HepG2 (cell line): ENCODE results near the gene PXMP4. TPM values are rescaled to one million over a fixed set of nuclear protein-coding genes. Genes with fewer than 3 reads are reported as not detected.
A peak's percentile ranks its signal among the peaks of the same experiment; 100 is the strongest.

ENCODE experiments used
- ATF7-NPFF ChIP-seq: sonication (generic); formaldehyde crosslinking; IDR thresholded peaks from 2 replicates; pipeline ENCODE4 v1.8.1; 2023; ENCODE audit warnings: mild to moderate bottlenecking, low read depth, missing genetic modification reagents, moderate library complexity
- CREB1 ChIP-seq, 2 experiments: fragments of 450-650 bp in 1 of 2; IDR thresholded peaks; 2 replicates each; pipeline ENCODE4 v1.6.1; 2016 to 2017; ENCODE audit warnings: control low read depth in 1 of 2, mild to moderate bottlenecking in 1 of 2, missing compliant biosample characterization in 1 of 2, missing genetic modification characterization in 1 of 2
- FOXK2 ChIP-seq: fragments of 450-650 bp; IDR thresholded peaks from 2 replicates; pipeline ENCODE4 v1.6.1; 2016
- FOXP1 ChIP-seq, 2 experiments: fragments of 450-650 bp in 1 of 2; IDR thresholded peaks; 2 replicates each; pipeline ENCODE4 v1.6.1; 2017 to 2018; ENCODE audit warnings: antibody characterized with exemption in 1 of 2
- GZF1 ChIP-seq: sonication (generic); formaldehyde crosslinking; IDR thresholded peaks from 2 replicates; pipeline ENCODE4 v1.5.1; 2020; ENCODE audit warnings: mild to moderate bottlenecking, missing genetic modification reagents
- KDM6A ChIP-seq: IDR thresholded peaks from 2 replicates; pipeline ENCODE4 v1.6.1; 2016; ENCODE audit warnings: low read depth
- KMT2B ChIP-seq: IDR thresholded peaks from 2 replicates; pipeline ENCODE4 v1.6.1; 2016; ENCODE audit warnings: missing genetic modification reagents, missing compliant biosample characterization
- MAFF ChIP-seq: IDR thresholded peaks from 2 replicates; pipeline ENCODE4 v1.6.1; 2011; ENCODE audit warnings: low read depth, low read length, improper control_type of control experiment
- MIER2 ChIP-seq: IDR thresholded peaks from 2 replicates; pipeline ENCODE4 v1.6.1; 2016; ENCODE audit warnings: missing biosample characterization, missing genetic modification reagents
- MTF1 ChIP-seq: sonication (generic); formaldehyde crosslinking; IDR thresholded peaks from 2 replicates; pipeline ENCODE4 v1.5.0; 2020; ENCODE audit warnings: missing genetic modification reagents
- NBN ChIP-seq: fragments of 450-650 bp; conservative IDR thresholded peaks from 2 replicates; pipeline ENCODE4 v1.6.1; 2017
- PPARG ChIP-seq: conservative IDR thresholded peaks from 2 replicates; pipeline ENCODE4 v1.6.1; 2016; ENCODE audit warnings: missing biosample characterization, missing genetic modification reagents
- REXO4 ChIP-seq: sonication (generic); formaldehyde crosslinking; IDR thresholded peaks from 2 replicates; pipeline ENCODE4 v1.8.0; 2022; ENCODE audit warnings: missing genetic modification reagents, mild to moderate bottlenecking, borderline replicate concordance
- RORA ChIP-seq: sonication (generic); formaldehyde crosslinking; IDR thresholded peaks from 2 replicates; pipeline ENCODE4 v1.5.0; 2020; ENCODE audit warnings: mild to moderate bottlenecking, missing genetic modification reagents, moderate library complexity
- SNRNP70 ChIP-seq: fragments of 200-400 bp; formaldehyde crosslinking; IDR thresholded peaks from 2 replicates; pipeline ENCODE4 v1.6.1; 2017; ENCODE audit warnings: mild to moderate bottlenecking, low read depth, low read length, moderate library complexity
- SP140L ChIP-seq: sonication (generic); formaldehyde crosslinking; IDR thresholded peaks from 2 replicates; pipeline ENCODE4 v1.4.0; 2020; ENCODE audit warnings: missing genetic modification reagents, borderline replicate concordance
- TARDBP ChIP-seq: sonication (generic); formaldehyde crosslinking; IDR thresholded peaks from 2 replicates; pipeline ENCODE4 v1.8.0; 2022; ENCODE audit warnings: mild to moderate bottlenecking, missing genetic modification reagents
- U2AF1 ChIP-seq: fragments of 200-400 bp; formaldehyde crosslinking; optimal IDR thresholded peaks from 2 replicates; pipeline ENCODE3; 2017; ENCODE audit warnings: mild to moderate bottlenecking, low read depth, low read length
- ZHX2 ChIP-seq, 2 experiments: sonication (generic) in 1 of 2; formaldehyde crosslinking in 1 of 2; IDR thresholded peaks; 2 replicates each; pipeline versions ENCODE4 v1.6.1 to v1.9.0; 2014 to 2022; ENCODE audit warnings: antibody characterized with exemption in 1 of 2, borderline replicate concordance in 1 of 2, inconsistent platforms in 1 of 2, low read depth in 1 of 2, missing genetic modification reagents in 1 of 2
- ZMAT5 ChIP-seq: sonication (generic); formaldehyde crosslinking; IDR thresholded peaks from 2 replicates; pipeline ENCODE4 v1.5.0; 2020; ENCODE audit warnings: mild to moderate bottlenecking, low read depth, missing genetic modification reagents, borderline replicate concordance
- ZNF333 ChIP-seq: sonication (generic); formaldehyde crosslinking; IDR thresholded peaks from 2 replicates; pipeline ENCODE4 v1.4.0; 2020; ENCODE audit warnings: mild to moderate bottlenecking, missing genetic modification reagents, borderline replicate concordance
- ZNF431 ChIP-seq: sonication (generic); formaldehyde crosslinking; IDR thresholded peaks from 2 replicates; pipeline ENCODE4 v1.9.0; 2022; ENCODE audit warnings: missing genetic modification reagents, low read depth, mild to moderate bottlenecking, borderline replicate concordance
- ZNF598 ChIP-seq: sonication (generic); formaldehyde crosslinking; IDR thresholded peaks from 2 replicates; pipeline ENCODE4 v1.5.1; 2020; ENCODE audit warnings: mild to moderate bottlenecking, missing genetic modification reagents, borderline replicate concordance
- ZNF766 ChIP-seq: sonication (generic); formaldehyde crosslinking; IDR thresholded peaks from 2 replicates; pipeline ENCODE4 v1.5.0; 2020; ENCODE audit warnings: missing genetic modification reagents, borderline replicate concordance
- polyA plus RNA-seq, 8 experiments: library from polyadenylated mRNA; depleted of rRNA in 3 of 8; stranded (reverse) in 7 of 8; unstranded in 1 of 8; fragments of >200 nt; fragmentation: Illumina TruSeq in 4 of 8; extraction: Trizol in 4 of 8; gene quantifications; 2 replicates each; pipeline versions ENCODE4 v1.2.1 to v1.2.3, GENCODE V29; 2011 to 2016; ENCODE audit warnings: low read depth in 4 of 8, missing spikeins in 1 of 8, mixed read lengths in 1 of 8; ENCODE audit not compliant: insufficient read depth in 1 of 8
- total RNA-seq, 5 experiments: library from RNA; depleted of rRNA; stranded (reverse); fragments of >200 nt; fragmentation: Illumina TruSeq; extraction: Trizol; gene quantifications; 2 replicates each; pipeline ENCODE4 v1.2.3, GENCODE V29; 2016; ENCODE audit warnings: low read depth in 1 of 5

Gene PXMP4
- total and polyA plus RNA-seq, 2 of the 13 experiments (the other 11 are each of a cell fraction or from before 2014, with no cell fraction given): not detected

- TF ChIP-seq ZNF333 (CRISPR knock-in tag) (peak; percentile 27; the same call in 1 of the 2 replicates), FOXK2 (no peak), ZNF766 (CRISPR knock-in tag) (peak; percentile 7; the same call in 1 of the 2 replicates), ATF7-NPFF (peak; percentile 96), U2AF1 (no peak), RORA (CRISPR knock-in tag) (peak; percentile 55; the same call in 1 of the 2 replicates), ZNF598 (CRISPR knock-in tag) (peak; percentile 60; the same call in 1 of the 2 replicates), FOXP1 (IDR thresholded peaks at IDR 0.05) (no peak), FOXP1 (CRISPR knock-in tag; IDR thresholded peaks at IDR 0.05) (no peak; the same call in 1 of the 2 replicates), REXO4 (CRISPR knock-in tag) (peak; percentile 79; the same call in 1 of the 2 replicates), ZMAT5 (CRISPR knock-in tag) (no peak), PPARG (CRISPR knock-in tag) (peak; percentile 9; the same call in 1 of the 2 replicates), SP140L (CRISPR knock-in tag) (peak; percentile 0; the same call in 1 of the 2 replicates), ZHX2 (IDR thresholded peaks at IDR 0.05; ENCODE audit: low read depth) (no peak), ZHX2 (CRISPR knock-in tag; IDR thresholded peaks at IDR 0.05; ENCODE audit: borderline replicate concordance) (peak; percentile 82; the same call in 1 of the 2 replicates), KDM6A (CRISPR knock-in tag) (no peak), MIER2 (peak; percentile 9; the same call in 1 of the 2 replicates), NBN (no peak), GZF1 (CRISPR knock-in tag) (0 out of 2 replicates have a peak, but pooled peaks have one; percentile 46), ZNF431 (CRISPR knock-in tag) (no peak; the same call in 1 of the 2 replicates), KMT2B (CRISPR knock-in tag) (no peak), MTF1 (no peak), MAFF (no peak), SNRNP70 (no peak), CREB1 (IDR thresholded peaks at IDR 0.05) (no peak), CREB1 (CRISPR knock-in tag; IDR thresholded peaks at IDR 0.05) (no peak), TARDBP (CRISPR knock-in tag) (peak; percentile 42; the same call in 1 of the 2 replicates)
Observed at GRCh38 chr20:33732166-33732970, 12.3 kb upstream of the PXMP4 start (continued).
